HG02852 (cell line): Measurements from ENCODE around the gene OSBPL8.

Experiments
- ATAC-seq: cut with Tn5 transposase; IDR thresholded peaks from one replicate; pipeline ENCODE4 v1.9.1; 2021; ENCODE audit warnings: mild to moderate bottlenecking, moderate library complexity; ENCODE audit not compliant: unreplicated experiment

The OSBPL8 gene

GRCh38 chr12:76559400-76560085 is at the start of gene OSBPL8:
Gene OSBPL8, minus strand, starts transcription at chr12:76559771. Its CDS starts 72,220 bp downstream, at chr12:76487551.
- peak; percentile 64 for ATAC-seq

- no peak for ATAC-seq
These were observed 48.5 kb upstream of the OSBPL8 start for GRCh38 chr12:76608070-76608469.

GRCh38 chr12:76595056-76595455 is 35.5 kb upstream of the OSBPL8 start:
- ATAC-seq, result no peak

- no peak for ATAC-seq
These were observed 31.9 kb upstream of the OSBPL8 start for GRCh38 chr12:76591476-76591875.

- ATAC-seq, result no peak
These were observed 30.6 kb upstream of the OSBPL8 start for GRCh38 chr12:76590131-76590530.

GRCh38 chr12:76588881-76589565 is 29.5 kb upstream of the OSBPL8 start:
- peak; percentile 56 for ATAC-seq

GRCh38 chr12:76587428-76588178 is 28.0 kb upstream of the OSBPL8 start:
- no peak for ATAC-seq

- no peak for ATAC-seq
These were observed 27.3 kb upstream of the OSBPL8 start for GRCh38 chr12:76586764-76587395.

- ATAC-seq, result peak; percentile 57
These were observed 23.7 kb upstream of the OSBPL8 start for GRCh38 chr12:76583301-76583700.

GRCh38 chr12:76573840-76574373 is 14.3 kb upstream of the OSBPL8 start:
- no peak for ATAC-seq

GRCh38 chr12:76571256-76571655 is 11.7 kb upstream of the OSBPL8 start:
- ATAC-seq, result no peak

GRCh38 chr12:76569685-76570604 is 10.4 kb upstream of the OSBPL8 start:
- no peak for ATAC-seq

- ATAC-seq, result no peak
These were observed 9.4 kb upstream of the OSBPL8 start for GRCh38 chr12:76568888-76569551.

GRCh38 chr12:76568130-76568529 is 8.6 kb upstream of the OSBPL8 start:
- ATAC-seq, result no peak

GRCh38 chr12:76563061-76563460 is 3.5 kb upstream of the OSBPL8 start:
- no peak for ATAC-seq

GRCh38 chr12:76562130-76562529 is 2.6 kb upstream of the OSBPL8 start:
- no peak for ATAC-seq

GRCh38 chr12:76560086-76560491 is 518 bp upstream of the OSBPL8 start:
- peak; percentile 43 for ATAC-seq

GRCh38 chr12:76558684-76559399 is 729 bp downstream of the OSBPL8 start:
- ATAC-seq, result peak; percentile 53

GRCh38 chr12:76556368-76556767 is 3.2 kb downstream of the OSBPL8 start:
- no peak for ATAC-seq
